ENCODE measurements around the gene APOBEC3F.
"Not testable (repeated sequence)": the region's sequence is repeated elsewhere in the genome, so short reads cannot be mapped to it uniquely, and the experiment has no call there.

Gene APOBEC3F

DNA sequence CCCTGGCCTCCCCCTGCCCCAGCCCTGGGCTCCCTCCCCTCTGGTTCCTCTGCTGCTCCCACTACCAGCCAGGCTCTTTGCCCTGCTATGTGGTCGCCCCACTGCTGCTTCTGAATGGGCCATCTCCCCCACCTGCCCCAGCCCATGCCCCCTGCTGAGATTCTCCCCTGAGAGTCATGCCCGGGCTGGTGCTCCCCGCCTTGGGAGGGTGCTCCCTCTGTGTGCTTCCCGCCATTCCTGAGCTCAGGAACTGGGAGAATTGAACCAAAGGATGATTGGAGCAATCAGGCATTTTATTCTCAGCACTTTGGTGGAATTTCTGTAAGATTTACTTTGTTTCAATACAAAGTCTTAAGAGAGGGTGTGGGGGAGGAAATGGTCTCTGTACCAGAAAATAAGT lies 12.9 kb upstream of the APOBEC3F start:
- DNase-seq (ENCODE audit: low read depth): no peak

- DNase-seq (ENCODE audit: low read depth): no peak
Observed at GRCh38 chr22:39028281-39028680, 12.4 kb upstream of the APOBEC3F start.

DNA sequence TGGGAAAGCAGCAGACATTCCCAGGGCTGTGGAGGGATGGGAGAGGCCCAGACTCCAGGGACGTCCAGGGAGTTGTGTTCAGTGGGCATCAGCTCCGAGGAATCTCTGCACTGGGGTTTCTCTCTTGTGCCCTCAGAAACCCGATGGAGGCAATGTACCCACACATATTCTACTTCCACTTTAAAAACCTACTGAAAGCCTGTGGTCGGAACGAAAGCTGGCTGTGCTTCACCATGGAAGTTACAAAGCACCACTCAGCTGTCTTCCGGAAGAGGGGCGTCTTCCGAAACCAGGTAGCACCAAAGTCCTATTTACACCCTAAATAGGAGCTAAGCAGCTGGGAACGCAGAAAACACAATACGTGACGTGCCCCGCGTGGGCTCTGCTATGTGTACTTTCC lies 11.4 kb upstream of the APOBEC3F start:
- DNase-seq (ENCODE audit: low read depth): no peak

DNA sequence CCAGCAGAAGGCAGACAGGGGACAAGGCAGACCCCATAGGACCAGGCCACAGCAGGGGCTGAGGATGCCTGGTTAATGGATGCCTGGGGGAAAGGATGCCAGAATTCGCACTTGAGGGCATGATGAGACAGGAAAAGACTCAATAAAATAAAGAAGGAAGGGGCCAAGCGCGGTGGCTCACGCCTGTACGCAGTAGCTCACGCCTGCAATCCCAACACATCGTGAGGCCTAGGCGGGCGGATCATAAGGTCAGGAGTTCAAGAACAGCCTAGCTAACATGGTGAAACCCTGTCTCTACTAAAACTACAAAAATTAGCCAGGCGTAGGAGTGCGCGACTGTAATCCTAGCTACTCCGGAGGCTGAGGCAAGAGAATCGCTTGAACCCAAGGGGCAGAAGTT lies 10.0 kb upstream of the APOBEC3F start:
- DNase-seq (ENCODE audit: low read depth): no peak

- DNase-seq (ENCODE audit: low read depth): not testable (repeated sequence)
Observed at GRCh38 chr22:39031434-39032295, 9.0 kb upstream of the APOBEC3F start.

GRCh38 chr22:39037071-39037470 lies 3.6 kb upstream of the APOBEC3F start:
- not testable (repeated sequence) for DNase-seq (ENCODE audit: low read depth)

GRCh38 chr22:39039306-39040126 lies 1.1 kb upstream of the APOBEC3F start:
- no peak for DNase-seq (ENCODE audit: low read depth)

GRCh38 chr22:39040155-39040537 lies 518 bp upstream of the APOBEC3F start:
- DNase-seq (ENCODE audit: low read depth): not testable (repeated sequence)

GRCh38 chr22:39041908-39042307 lies 1.2 kb downstream of the APOBEC3F start:
- DNase-seq (ENCODE audit: low read depth): no peak

- not testable (repeated sequence) for DNase-seq (ENCODE audit: low read depth)
Observed at GRCh38 chr22:39043063-39043462, 2.4 kb downstream of the APOBEC3F start.

GRCh38 chr22:39045136-39045535 lies 4.5 kb downstream of the APOBEC3F start:
- not testable (repeated sequence) for DNase-seq (ENCODE audit: low read depth)

- DNase-seq (ENCODE audit: low read depth): not testable (repeated sequence)
Observed at GRCh38 chr22:39049486-39049885, 8.8 kb downstream of the APOBEC3F start.

GRCh38 chr22:39051844-39052495 lies 11.3 kb downstream of the APOBEC3F start:
- DNase-seq (ENCODE audit: low read depth): not testable (repeated sequence)

DNA sequence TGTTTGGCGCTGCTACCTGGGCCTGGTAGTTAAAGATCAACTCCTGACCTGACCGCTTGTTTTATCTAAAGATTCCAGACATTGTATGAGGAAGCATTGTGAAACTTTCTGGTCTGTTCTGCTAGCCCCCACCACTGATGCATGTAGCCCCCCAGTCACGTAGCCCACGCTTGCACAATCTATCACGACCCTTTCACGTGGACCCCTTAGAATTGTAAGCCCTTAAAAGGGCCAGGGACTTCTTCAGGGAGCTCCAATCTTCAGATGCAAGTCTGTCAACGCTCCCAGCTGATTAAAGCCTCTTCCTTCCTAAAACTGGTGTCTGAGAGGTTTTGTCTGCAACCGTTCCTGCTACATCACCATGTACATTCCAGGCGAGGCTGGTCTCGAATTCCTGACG lies 15.0 kb downstream of the APOBEC3F start:
- DNase-seq (ENCODE audit: low read depth): no peak

- not testable (repeated sequence) for DNase-seq (ENCODE audit: low read depth)
Observed at GRCh38 chr22:39061290-39061689, 20.6 kb downstream of the APOBEC3F start.

GRCh38 chr22:39061951-39062350 lies 21.3 kb downstream of the APOBEC3F start:
- not testable (repeated sequence) for DNase-seq (ENCODE audit: low read depth)

DNA sequence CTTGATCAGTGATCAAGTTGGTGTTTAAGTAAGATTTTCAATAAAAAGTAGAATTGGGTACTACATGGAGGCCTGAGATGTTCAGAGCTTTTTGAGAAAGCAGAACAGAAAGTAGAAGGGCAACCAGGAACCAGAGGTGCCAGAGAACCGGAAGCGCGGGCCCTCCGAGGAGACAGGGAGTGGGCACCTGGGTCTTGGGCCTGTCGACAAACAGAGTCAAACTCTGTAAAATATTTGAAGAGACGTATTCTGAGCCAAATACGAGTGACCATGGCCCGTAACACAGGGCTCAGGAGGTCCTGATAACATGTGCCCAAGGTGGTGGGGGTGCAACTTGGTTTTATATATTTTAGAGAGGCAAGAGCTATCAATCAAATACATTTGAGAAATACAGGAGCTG lies 23.2 kb downstream of the APOBEC3F start:
- not testable (repeated sequence) for DNase-seq (ENCODE audit: low read depth)

GRCh38 chr22:39066442-39067276 lies 26.0 kb downstream of the APOBEC3F start:
- not testable (repeated sequence) for DNase-seq (ENCODE audit: low read depth)

DNA sequence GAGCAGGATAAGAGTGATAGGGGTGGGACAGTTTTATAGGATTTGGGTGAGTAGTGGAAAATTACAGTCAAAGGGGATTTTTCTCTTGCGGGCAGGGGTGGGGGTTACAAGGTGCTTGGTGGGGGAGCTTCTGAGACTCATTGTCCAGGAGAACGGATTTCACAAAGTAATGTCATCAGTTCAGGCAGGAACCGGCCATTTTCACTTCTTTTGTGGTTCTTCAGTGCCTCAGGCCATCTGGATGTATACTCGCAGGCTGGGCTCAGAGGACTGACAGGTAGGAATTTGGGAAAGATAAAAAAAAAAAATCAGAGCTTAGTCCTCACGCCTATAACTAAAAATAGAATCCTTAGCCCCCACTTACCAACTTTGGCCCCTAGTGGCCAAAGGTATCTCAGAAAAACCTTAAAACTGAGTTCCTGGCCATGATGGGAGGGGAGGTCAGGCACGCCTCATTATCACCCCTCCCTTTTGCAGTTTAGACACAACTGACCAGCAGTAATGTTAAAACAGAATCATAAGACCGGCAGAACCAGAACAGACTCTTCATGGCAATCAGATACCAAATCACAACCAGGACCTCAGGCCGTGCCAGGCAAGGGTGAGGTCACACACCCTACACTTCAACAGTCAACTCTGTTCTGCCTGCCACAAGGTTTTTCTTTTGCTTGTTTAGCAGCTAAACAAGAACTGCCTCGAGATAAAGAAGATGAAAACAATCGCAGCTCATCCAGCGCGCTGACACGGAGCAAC lies 27.5 kb downstream of the APOBEC3F start:
- no peak for DNase-seq (ENCODE audit: low read depth)

- DNase-seq (ENCODE audit: low read depth): no peak
Observed at GRCh38 chr22:39070186-39070585, 29.5 kb downstream of the APOBEC3F start.

GRCh38 chr22:39072581-39072981 lies 31.9 kb downstream of the APOBEC3F start:
- not testable (repeated sequence) for DNase-seq (ENCODE audit: low read depth)
